OCI-LY3 (cell line): Measurements from ENCODE around the gene MVK.

ENCODE experiments used
- CTCF ChIP-seq: fragments of 200-600, 300-600 bp; sonication (generic); IDR thresholded peaks from 2 replicates; pipeline ENCODE4 v1.5.1; 2014; ENCODE audit warnings: antibody characterized with exemption, low read length, low read depth
- EZH2phosphoT487 ChIP-seq: fragments of 200-600 bp; shearing (Covaris generic); IDR thresholded peaks from 2 replicates; pipeline ENCODE4 v1.6.1; 2018; ENCODE audit warnings: antibody characterized with exemption, mixed run types, low read depth

- TF ChIP-seq CTCF: no peak
- no peak for TF ChIP-seq EZH2phosphoT487
Observed at GRCh38 chr12:109575683-109576082, 2.1 kb downstream of the MVK start.
